CD4-positive, alpha-beta T cell treated with Interferon alpha-2 for 1 hour (primary cell): Measurements from ENCODE around the gene OR8A1.

Experiments used
- DNase-seq, 2 donors: peaks; one replicate each; pipeline ENCODE4 v3.0.0-alpha.2; 2020 to 2022

OR8A1 gene

GRCh38 chr11:124569697-124570096 is at the start of gene OR8A1:
TSS of gene OR8A1 (plus strand) at chr11:124569997. CDS start at chr11:124570120, 123 bp downstream.
- no peak for DNase-seq

GRCh38 chr11:124520550-124520854 is 49.3 kb upstream of the OR8A1 start:
- no peak for DNase-seq

GRCh38 chr11:124533626-124534025 is 36.2 kb upstream of the OR8A1 start:
- no peak for DNase-seq

GRCh38 chr11:124534051-124534450 is 35.7 kb upstream of the OR8A1 start:
- no peak for DNase-seq

GRCh38 chr11:124535552-124536232 is 34.1 kb upstream of the OR8A1 start:
- no peak for DNase-seq

GRCh38 chr11:124536520-124536919 is 33.3 kb upstream of the OR8A1 start:
- DNase-seq: no peak

- DNase-seq: no peak
Observed at GRCh38 chr11:124538019-124538418, 31.8 kb upstream of the OR8A1 start.

- no peak for DNase-seq
Observed at GRCh38 chr11:124541204-124541603, 28.6 kb upstream of the OR8A1 start.

- DNase-seq: no peak
Observed at GRCh38 chr11:124543145-124543544, 26.7 kb upstream of the OR8A1 start.

- no peak for DNase-seq
Observed at GRCh38 chr11:124543554-124543953, 26.2 kb upstream of the OR8A1 start, which contains the start of gene OR8B12. TSS of gene OR8B12 (minus strand) at chr11:124543654. CDS start at chr11:124543654, 0 bp downstream.

- no peak for DNase-seq
Observed at GRCh38 chr11:124551189-124551588, 18.6 kb upstream of the OR8A1 start.

- no peak for DNase-seq
Observed at GRCh38 chr11:124551987-124552386, 17.8 kb upstream of the OR8A1 start.

GRCh38 chr11:124556828-124557227 is 13.0 kb upstream of the OR8A1 start:
- no peak for DNase-seq

- DNase-seq: no peak
Observed at GRCh38 chr11:124570160-124570559, 363 bp downstream of the OR8A1 start.

GRCh38 chr11:124577716-124578427 is 8.1 kb downstream of the OR8A1 start:
- no peak for DNase-seq

GRCh38 chr11:124578761-124579160 is 9.0 kb downstream of the OR8A1 start:
- no peak for DNase-seq

GRCh38 chr11:124581817-124582216 is 12.0 kb downstream of the OR8A1 start:
- DNase-seq: no peak

- DNase-seq: no peak
Observed at GRCh38 chr11:124582565-124582964, 12.8 kb downstream of the OR8A1 start.

GRCh38 chr11:124583781-124584180 is 14.0 kb downstream of the OR8A1 start:
- DNase-seq: no peak

- no peak for DNase-seq
Observed at GRCh38 chr11:124584681-124585372, 15.0 kb downstream of the OR8A1 start.

- DNase-seq: peak; percentile 20 to 36
Observed at GRCh38 chr11:124586238-124586860, 16.6 kb downstream of the OR8A1 start.

GRCh38 chr11:124591430-124591829 is 21.6 kb downstream of the OR8A1 start:
- DNase-seq: no peak

GRCh38 chr11:124592627-124593026 is 22.8 kb downstream of the OR8A1 start:
- no peak for DNase-seq

- no peak for DNase-seq
Observed at GRCh38 chr11:124595302-124595701, 25.5 kb downstream of the OR8A1 start.
